ENCODE data around the gene EN2.
"Not testable (repeated sequence)": the region's sequence is repeated elsewhere in the genome, so short reads cannot be mapped to it uniquely, and the experiment has no call there.

EN2 gene

DNA sequence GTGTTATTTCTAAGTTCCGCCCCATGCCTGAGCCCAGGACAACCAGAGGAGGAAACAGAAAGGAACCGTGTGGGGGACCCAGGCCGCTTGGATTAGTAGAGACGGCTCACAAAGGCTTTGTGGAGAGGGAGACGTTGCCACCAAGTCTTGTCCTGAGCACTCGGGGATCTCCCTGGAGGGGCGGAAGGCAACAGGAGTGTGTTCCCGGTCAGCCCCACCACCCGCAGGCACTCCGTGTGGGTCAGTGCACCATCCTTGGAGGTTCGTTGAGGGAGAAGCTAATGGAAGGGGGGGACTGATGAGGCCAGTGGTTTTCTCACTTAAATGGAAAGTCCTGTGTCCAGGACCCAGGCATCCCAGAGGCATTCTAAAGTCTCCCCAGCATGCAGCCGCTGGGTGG lies 26.7 kb upstream of the EN2 start:
- Mint-ChIP-seq H3K4me3 (no peak overlapping the region), H3K36me3 (ENCODE audit: insufficient read depth) (no peaks in the 10 kb centered on the region), H3K27ac (no peak overlapping the region), H3K27me3 (peaks cover 56 to 89% of the 10 kb centered on the region in 2 donors), H3K9me3 (peaks cover 0 to 1% of the 10 kb centered on the region in 2 donors), H3K4me1 (ENCODE audit: low read depth in 2 of 2) (no peaks in the 10 kb centered on the region)
- ATAC-seq (replicated peaks), result no peak
- DNase-seq, result no peak

- DNase-seq (no peak), ATAC-seq (replicated peaks) (no peak)
- Mint-ChIP-seq H3K4me1 (ENCODE audit: low read depth in 2 of 2) (no peaks in the 10 kb centered on the region), H3K36me3 (ENCODE audit: insufficient read depth) (no peaks in the 10 kb centered on the region), H3K27me3 (peaks cover 61 to 90% of the 10 kb centered on the region in 2 donors), H3K27ac (no peak overlapping the region), H3K9me3 (peaks cover 0 to 1% of the 10 kb centered on the region in 2 donors), H3K4me3 (no peak overlapping the region)
Measured at GRCh38 chr7:155431711-155432110, 26.2 kb upstream of the EN2 start.

DNA sequence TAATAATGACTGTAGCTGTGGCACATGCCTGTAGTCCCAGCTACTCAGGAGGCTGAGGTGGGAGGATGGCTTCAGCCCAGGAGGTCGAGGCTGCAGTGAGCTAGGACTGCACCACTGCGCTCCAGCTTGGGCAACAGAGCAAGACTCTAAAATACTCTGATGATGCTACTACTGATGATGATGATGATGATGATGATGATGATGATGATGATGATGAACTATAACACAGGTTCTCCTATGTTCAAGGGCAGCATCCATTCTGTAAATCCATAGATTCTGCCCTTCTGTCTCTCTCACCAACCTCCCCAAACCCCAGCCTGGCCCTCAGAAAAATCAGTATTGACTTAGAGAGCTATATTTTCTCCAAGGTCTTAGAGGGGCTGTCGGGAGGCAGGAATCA lies 22.8 kb upstream of the EN2 start:
- Mint-ChIP-seq H3K36me3 (ENCODE audit: insufficient read depth) (no peaks in the 10 kb centered on the region), H3K27me3 (peaks cover 63 to 91% of the 10 kb centered on the region in 2 donors), H3K4me1 (ENCODE audit: low read depth in 2 of 2) (no peaks in the 10 kb centered on the region), H3K9me3 (peaks cover 0 to 1% of the 10 kb centered on the region in 2 donors), H3K4me3 (no peak overlapping the region), H3K27ac (no peak overlapping the region)
- no peak for DNase-seq
- no peak for ATAC-seq (replicated peaks)

- no peak for ATAC-seq (replicated peaks)
- H3K27ac Mint-ChIP-seq, result no peak overlapping the region
- no peak for DNase-seq
- peaks cover 64 to 96% of the 10 kb centered on the region in 2 donors for H3K27me3 Mint-ChIP-seq
- H3K9me3 Mint-ChIP-seq, result peaks cover 0 to 1% of the 10 kb centered on the region in 2 donors
- no peak overlapping the region for H3K4me3 Mint-ChIP-seq
- no peaks in the 10 kb centered on the region for H3K4me1 Mint-ChIP-seq (ENCODE audit: low read depth in 2 of 2)
- no peaks in the 10 kb centered on the region for H3K36me3 Mint-ChIP-seq (ENCODE audit: insufficient read depth)
Measured at GRCh38 chr7:155437836-155438235, 20.1 kb upstream of the EN2 start.

GRCh38 chr7:155438777-155439176 lies 19.2 kb upstream of the EN2 start:
- ATAC-seq (replicated peaks), result no peak
- peaks cover 67 to 97% of the 10 kb centered on the region in 2 donors for H3K27me3 Mint-ChIP-seq

GRCh38 chr7:155439311-155440017 lies 18.5 kb upstream of the EN2 start:
- DNase-seq (no peak), ATAC-seq (replicated peaks) (no peak)
- H3K4me3 Mint-ChIP-seq, result no peak overlapping the region
- H3K36me3 Mint-ChIP-seq (ENCODE audit: insufficient read depth), result no peaks in the 10 kb centered on the region
- H3K27ac Mint-ChIP-seq, result no peak overlapping the region
- H3K4me1 Mint-ChIP-seq (ENCODE audit: low read depth in 2 of 2), result no peaks in the 10 kb centered on the region
- peaks cover 65 to 97% of the 10 kb centered on the region in 2 donors for H3K27me3 Mint-ChIP-seq
- no peaks in the 10 kb centered on the region for H3K9me3 Mint-ChIP-seq

More at GRCh38 chr7:155438777-155439176, 19.2 kb upstream of the EN2 start:
- Mint-ChIP-seq H3K36me3 (ENCODE audit: insufficient read depth) (no peaks in the 10 kb centered on the region), H3K4me3 (no peak overlapping the region), H3K27ac (no peak overlapping the region), H3K4me1 (ENCODE audit: low read depth in 2 of 2) (no peaks in the 10 kb centered on the region), H3K9me3 (no peaks in the 10 kb centered on the region)
- DNase-seq, result no peak

GRCh38 chr7:155440018-155440410 lies 17.9 kb upstream of the EN2 start:
- no peaks in the 10 kb centered on the region for H3K36me3 Mint-ChIP-seq (ENCODE audit: insufficient read depth)
- no peaks in the 10 kb centered on the region for H3K9me3 Mint-ChIP-seq
- H3K27me3 Mint-ChIP-seq, result peaks cover 64 to 98% of the 10 kb centered on the region in 2 donors
- DNase-seq (no peak), ATAC-seq (replicated peaks) (no peak)
- no peak overlapping the region for H3K27ac Mint-ChIP-seq
- no peaks in the 10 kb centered on the region for H3K4me1 Mint-ChIP-seq (ENCODE audit: low read depth in 2 of 2)
- H3K4me3 Mint-ChIP-seq, result no peak overlapping the region

DNA sequence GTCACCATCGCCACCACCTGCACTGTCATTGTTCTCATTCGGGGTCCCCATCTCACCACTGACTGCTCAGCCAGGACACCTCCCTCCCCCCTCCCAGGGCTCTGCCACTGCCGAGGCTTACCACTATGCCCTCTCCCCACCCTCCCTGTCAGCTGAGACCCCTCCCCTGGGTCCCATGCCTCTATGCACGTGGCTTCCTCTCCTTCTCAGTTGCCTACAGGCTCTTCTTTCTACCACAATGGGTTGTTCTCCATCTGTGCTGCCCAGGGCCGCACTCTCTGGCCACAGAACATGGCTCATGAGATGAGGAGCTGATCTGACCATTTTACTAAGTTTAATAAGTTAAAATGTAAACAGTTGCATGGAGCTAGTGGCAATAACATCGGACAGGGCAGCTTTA lies 16.1 kb upstream of the EN2 start:
- DNase-seq (no peak), ATAC-seq (replicated peaks) (no peak)
- H3K36me3 Mint-ChIP-seq (ENCODE audit: insufficient read depth), result no peaks in the 10 kb centered on the region
- H3K27me3 Mint-ChIP-seq, result peaks cover 53 to 86% of the 10 kb centered on the region in 2 donors
- H3K9me3 Mint-ChIP-seq, result no peaks in the 10 kb centered on the region
- H3K4me1 Mint-ChIP-seq (ENCODE audit: low read depth in 2 of 2), result no peaks in the 10 kb centered on the region
- no peak overlapping the region for H3K4me3 Mint-ChIP-seq
- no peak overlapping the region for H3K27ac Mint-ChIP-seq

- Mint-ChIP-seq H3K9me3 (no peaks in the 10 kb centered on the region), H3K4me1 (ENCODE audit: low read depth in 2 of 2) (peaks cover 7% of the 10 kb centered on the region in 2 donors), H3K27me3 (peaks cover 49 to 82% of the 10 kb centered on the region in 2 donors), H3K4me3 (no peak overlapping the region), H3K27ac (no peak overlapping the region), H3K36me3 (ENCODE audit: insufficient read depth) (peaks cover 4% of the 10 kb centered on the region)
- ATAC-seq (replicated peaks), result no peak
- no peak for DNase-seq
Measured at GRCh38 chr7:155444746-155445145, 13.2 kb upstream of the EN2 start.

GRCh38 chr7:155445606-155446005 lies 12.3 kb upstream of the EN2 start:
- not testable (repeated sequence) for H3K4me1 Mint-ChIP-seq (ENCODE audit: low read depth in 2 of 2); H3K9me3 Mint-ChIP-seq; DNase-seq; H3K4me3 Mint-ChIP-seq; H3K27ac Mint-ChIP-seq; ATAC-seq (replicated peaks); H3K36me3 Mint-ChIP-seq (ENCODE audit: insufficient read depth)
- peaks cover 45 to 81% of the 10 kb centered on the region in 2 donors for H3K27me3 Mint-ChIP-seq

- H3K27ac Mint-ChIP-seq, result no peak overlapping the region
- DNase-seq (no peak), ATAC-seq (replicated peaks) (no peak)
- no peaks in the 10 kb centered on the region for H3K9me3 Mint-ChIP-seq
- peak overlapping the region in 1 of 2 donors; percentile 27 for H3K4me3 Mint-ChIP-seq
- H3K36me3 Mint-ChIP-seq (ENCODE audit: insufficient read depth), result peaks cover 4% of the 10 kb centered on the region
- H3K27me3 Mint-ChIP-seq, result peaks cover 50 to 81% of the 10 kb centered on the region in 2 donors
- H3K4me1 Mint-ChIP-seq (ENCODE audit: low read depth in 2 of 2), result peaks cover 13% of the 10 kb centered on the region in 2 donors
Measured at GRCh38 chr7:155447603-155448002, 10.3 kb upstream of the EN2 start.

DNA sequence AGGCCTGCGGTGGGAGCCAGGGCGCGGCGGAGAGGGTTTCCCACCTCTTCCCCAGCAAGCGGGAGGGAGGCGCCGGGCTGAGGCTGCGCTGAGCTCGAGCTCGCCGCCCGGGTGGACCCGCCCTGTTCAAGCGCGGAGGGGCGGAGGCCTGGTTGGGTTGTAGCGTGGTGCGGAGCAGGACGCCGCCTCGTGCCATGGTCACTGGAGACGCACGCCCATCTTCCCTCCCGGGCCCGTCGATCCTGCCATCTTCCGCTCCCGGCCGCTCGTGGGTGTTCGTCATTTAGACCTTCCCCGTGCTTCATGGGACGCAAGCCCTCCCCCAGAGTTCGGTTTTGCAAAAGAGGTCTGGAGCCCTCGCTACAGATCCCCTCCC lies 9.3 kb upstream of the EN2 start:
- Mint-ChIP-seq H3K9me3 (no peaks in the 10 kb centered on the region), H3K4me1 (ENCODE audit: low read depth in 2 of 2) (peaks cover 13% of the 10 kb centered on the region in 2 donors), H3K27me3 (peaks cover 53 to 81% of the 10 kb centered on the region in 2 donors), H3K4me3 (peak overlapping the region in 1 of 2 donors; percentile 23), H3K27ac (no peak overlapping the region), H3K36me3 (ENCODE audit: insufficient read depth) (peaks cover 4% of the 10 kb centered on the region)
- ATAC-seq (replicated peaks), result no peak
- no peak for DNase-seq

GRCh38 chr7:155449008-155449868 lies 8.7 kb upstream of the EN2 start:
- Mint-ChIP-seq H3K4me1 (ENCODE audit: low read depth in 2 of 2) (peaks cover 13% of the 10 kb centered on the region in 2 donors), H3K9me3 (no peaks in the 10 kb centered on the region), H3K27ac (no peak overlapping the region), H3K4me3 (peak overlapping the region in 1 of 2 donors; percentile 23), H3K36me3 (ENCODE audit: insufficient read depth) (peaks cover 4% of the 10 kb centered on the region), H3K27me3 (peaks cover 53 to 78% of the 10 kb centered on the region in 2 donors)
- DNase-seq (no peak), ATAC-seq (replicated peaks) (no peak)

All from effector memory CD8-positive, alpha-beta T cell (primary cell).